ENCODE data around the gene ENDOV.

- TF ChIP-seq CEBPB (IDR thresholded peaks at IDR 0.05) (no peak), RAD21 (IDR thresholded peaks at IDR 0.05; ENCODE audit: low read depth) (no peak), FOXM1 (IDR thresholded peaks at IDR 0.05; ENCODE audit: borderline replicate concordance, low read depth) (no peak), TAF1 (IDR thresholded peaks at IDR 0.05; ENCODE audit: low read depth) (no peak), CREB1 (IDR thresholded peaks at IDR 0.05; ENCODE audit: low read depth) (no peak), NFIC (IDR thresholded peaks at IDR 0.05) (no peak), TEAD4 (IDR thresholded peaks at IDR 0.05) (no peak), TCF12 (IDR thresholded peaks at IDR 0.05; ENCODE audit: low read depth) (no peak), YY1 (IDR thresholded peaks at IDR 0.05; ENCODE audit: low read depth) (no peak), REST (IDR thresholded peaks at IDR 0.05; ENCODE audit: low read depth) (no peak), EP300 (IDR thresholded peaks at IDR 0.05; ENCODE audit: borderline replicate concordance) (no peak)
Observed at GRCh38 chr17:80456465-80457235, 41.7 kb downstream of the ENDOV start.

All from Ishikawa (cell line).